SW 1271 (cell line): ENCODE data around the gene PCBP4.
A peak's percentile ranks its signal among the peaks of the same experiment; 100 is the strongest.
"Not testable (repeated sequence)": the region's sequence is repeated elsewhere in the genome, so short reads cannot be mapped to it uniquely, and the experiment has no call there.

Experiments used
- DNase-seq, 2 experiments: peaks; one replicate each; lab custom pipeline; 2025; lab: John Stamatoyannopoulos, UW

Gene PCBP4

DNA sequence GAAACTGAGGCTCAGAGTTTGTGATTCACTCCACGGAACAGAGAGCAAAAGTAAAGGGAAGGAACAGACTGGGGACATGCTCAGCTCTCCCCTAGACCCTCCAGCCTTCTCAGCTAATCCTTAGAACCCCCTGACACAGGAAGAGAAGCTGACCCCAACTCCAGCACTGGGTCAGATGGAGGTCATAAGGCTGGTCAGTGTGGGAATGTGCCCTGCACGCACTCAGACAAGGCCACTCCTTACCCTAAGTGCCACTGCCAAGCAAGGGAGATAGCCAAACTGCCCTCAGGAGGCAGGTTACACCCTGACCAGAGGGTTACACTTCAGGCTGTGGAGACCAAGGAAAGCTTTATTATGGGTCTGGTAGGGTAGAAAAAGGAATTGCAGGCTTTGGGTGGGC lies 27.3 kb upstream of the PCBP4 start:
- no peak for DNase-seq

GRCh38 chr3:51993657-51994056 lies 26.4 kb upstream of the PCBP4 start:
- DNase-seq = not testable (repeated sequence)

- no peak for DNase-seq
Measured at GRCh38 chr3:51992017-51992682, 24.9 kb upstream of the PCBP4 start.

- not testable (repeated sequence) for DNase-seq
Measured at GRCh38 chr3:51990501-51990971, 23.3 kb upstream of the PCBP4 start.

- no peak for DNase-seq
Measured at GRCh38 chr3:51988286-51989146, 21.3 kb upstream of the PCBP4 start.

- no peak for DNase-seq
Measured at GRCh38 chr3:51987568-51987967, 20.3 kb upstream of the PCBP4 start.

GRCh38 chr3:51986010-51986947 lies 19.0 kb upstream of the PCBP4 start:
- no peak for DNase-seq

GRCh38 chr3:51985063-51985462 lies 17.8 kb upstream of the PCBP4 start:
- DNase-seq = no peak

- no peak for DNase-seq
Measured at GRCh38 chr3:51984269-51984647, 17.0 kb upstream of the PCBP4 start.

DNA sequence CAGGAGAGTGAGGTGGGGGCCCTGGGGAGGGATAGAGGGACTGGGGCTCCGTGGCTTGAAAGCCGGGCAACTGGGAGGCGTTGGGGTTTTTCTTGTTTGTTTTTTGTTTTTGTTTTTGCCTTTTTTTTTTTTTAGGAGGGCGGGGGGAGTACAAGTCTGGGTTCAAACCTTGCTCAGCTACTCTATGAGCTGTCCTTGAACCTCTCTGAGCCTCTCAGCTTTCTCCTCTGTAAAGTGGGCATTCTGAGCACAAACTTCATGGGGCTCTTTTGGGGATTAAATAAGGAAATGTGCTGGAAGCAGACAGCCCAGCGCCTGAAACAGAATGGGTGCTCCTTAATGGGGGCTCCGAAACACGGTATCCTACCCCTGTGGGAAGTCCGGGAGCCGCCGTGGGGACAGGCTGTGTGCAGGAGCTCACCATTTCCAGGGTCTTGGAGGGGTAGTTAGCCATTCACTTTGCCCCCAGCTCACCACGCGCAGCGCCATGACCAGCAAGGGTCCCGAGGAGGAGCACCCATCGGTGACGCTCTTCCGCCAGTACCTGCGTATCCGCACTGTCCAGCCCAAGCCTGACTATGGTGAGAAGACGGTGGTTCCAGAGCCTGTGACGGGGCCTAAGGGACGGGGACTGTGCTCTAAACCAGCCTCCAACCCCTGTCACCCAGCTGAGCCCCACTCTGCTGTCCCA lies 16.5 kb upstream of the PCBP4 start:
- no peak for DNase-seq

DNA sequence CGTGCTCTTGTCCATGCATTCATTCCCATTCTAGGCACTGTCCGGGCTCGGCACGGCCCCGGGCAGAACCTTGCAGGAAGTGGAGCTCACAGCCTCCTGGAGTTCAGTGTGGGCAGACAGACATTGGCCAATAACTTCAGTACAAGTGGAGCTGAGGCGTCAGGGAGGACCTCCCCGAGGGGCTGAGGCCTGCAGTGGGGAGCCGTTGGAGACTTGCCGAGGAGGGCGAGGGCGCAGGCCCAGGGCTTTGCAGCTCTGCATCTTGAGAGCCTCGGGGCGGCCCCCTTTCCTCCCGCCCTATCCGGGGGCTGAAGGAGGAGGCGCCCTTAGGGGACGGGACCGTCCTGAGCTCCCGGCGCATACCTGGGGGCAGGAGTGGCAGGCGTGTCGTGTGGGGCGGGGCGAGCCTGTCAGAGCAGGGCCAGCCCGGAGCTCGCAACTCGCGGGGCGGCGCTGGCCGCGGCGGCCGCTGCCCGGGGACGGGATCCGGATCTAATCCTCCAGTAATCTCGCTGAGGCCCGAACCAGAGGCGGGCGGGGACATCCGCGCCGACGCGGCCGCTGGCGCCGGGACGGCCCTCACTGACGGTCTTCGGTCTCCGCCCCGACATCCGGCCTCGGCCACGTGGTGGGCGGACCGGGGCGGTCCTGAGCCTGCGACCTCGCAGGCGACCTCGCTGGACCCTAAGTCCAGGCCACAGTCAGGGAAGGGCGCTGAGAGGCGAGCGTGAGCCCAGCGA lies 15.8 kb upstream of the PCBP4 start, which contains the start of gene ACY1:
Gene ACY1 (plus strand): TSS at position 698 of the 740 bp plus-strand sequence. CDS start 530 bp downstream, outside the sequence.
- peak; percentile 65 to 79 for DNase-seq

- peak; percentile 30 to 61 for DNase-seq
Measured at GRCh38 chr3:51982352-51982837, 15.1 kb upstream of the PCBP4 start.

- no peak for DNase-seq
Measured at GRCh38 chr3:51980253-51980652, 13.0 kb upstream of the PCBP4 start.

DNA sequence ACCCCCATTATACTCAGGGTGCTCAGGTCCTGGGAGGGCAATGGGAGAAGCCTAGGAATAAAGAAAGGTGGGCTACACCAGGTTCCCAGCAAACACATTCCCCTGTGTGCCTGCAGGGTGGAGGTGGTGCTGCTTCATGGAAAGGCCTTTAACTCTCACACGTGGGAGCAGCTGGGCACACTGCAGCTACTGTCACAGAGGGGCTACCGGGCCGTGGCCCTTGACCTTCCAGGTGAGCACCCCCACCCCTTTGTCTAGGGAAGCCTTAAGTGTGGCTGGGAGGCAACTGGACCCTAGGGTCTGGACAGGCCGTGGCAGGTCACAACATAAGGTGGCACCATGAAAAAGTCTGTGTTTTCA lies 10.9 kb upstream of the PCBP4 start:
- no peak for DNase-seq

- no peak for DNase-seq
Measured at GRCh38 chr3:51977446-51978142, 10.3 kb upstream of the PCBP4 start.

- DNase-seq = no peak
Measured at GRCh38 chr3:51975852-51976549, 8.7 kb upstream of the PCBP4 start.

DNA sequence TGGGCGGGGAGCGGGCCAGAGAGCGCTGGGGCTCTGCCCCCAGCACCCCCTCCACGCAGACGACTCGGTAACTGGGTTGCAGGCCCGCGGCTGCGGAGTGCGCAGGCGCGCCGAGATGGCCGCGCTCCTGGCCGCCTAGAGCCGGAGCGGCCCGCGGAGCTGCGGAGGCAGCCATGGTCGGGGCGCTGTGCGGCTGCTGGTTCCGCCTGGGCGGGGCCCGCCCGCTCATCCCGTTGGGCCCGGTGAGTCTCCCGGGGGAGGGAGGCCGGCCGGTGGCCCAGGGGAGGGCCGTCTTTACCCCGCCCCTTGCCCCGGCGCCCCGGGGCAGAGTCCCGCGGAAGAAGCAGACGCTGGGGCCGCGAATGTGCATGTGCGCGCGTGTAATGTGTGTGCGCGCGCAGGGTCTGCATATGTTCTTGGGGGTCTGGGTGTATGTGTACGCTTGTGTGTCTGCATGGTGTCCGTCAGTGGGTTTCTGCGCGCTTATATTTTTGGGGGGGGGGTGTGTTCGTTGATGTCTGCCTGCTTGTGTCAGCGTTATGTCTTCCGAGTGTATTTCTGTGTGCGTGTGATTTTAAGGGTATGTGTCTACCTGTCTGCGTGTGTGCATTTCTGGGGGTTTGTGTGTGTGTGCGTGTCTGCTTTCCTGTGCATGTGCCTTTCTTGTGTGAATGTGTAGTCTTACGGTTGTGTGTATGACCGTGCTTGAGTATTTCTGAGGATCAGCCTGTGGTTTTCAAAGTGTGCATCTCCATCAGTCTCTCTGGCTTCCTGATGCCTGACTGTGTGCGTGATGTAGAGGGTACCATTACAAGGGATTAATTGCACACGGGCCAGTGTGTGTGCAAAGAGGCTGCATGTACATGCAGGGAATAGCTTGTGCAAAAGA lies 8.0 kb upstream of the PCBP4 start, which contains the start of gene ABHD14A:
Gene ABHD14A (plus strand): TSS at position 102 of the 889 bp plus-strand sequence. CDS start 72 bp downstream, at position 174.
- peak in 1 of 2 experiments; percentile 29 for DNase-seq
